B cell (primary cell): ENCODE data around the gene TMEM256.

Experiments
- CTCF ChIP-seq: fragments of 200-600 bp; IDR thresholded peaks from one replicate; pipeline ENCODE4 v1.8.0; 2022; ENCODE audit warnings: antibody characterized with exemption, mild to moderate bottlenecking
- EZH2 ChIP-seq: IDR thresholded peaks from 2 replicates; pipeline ENCODE4 v1.6.1; 2012; ENCODE audit warnings: borderline replicate concordance, low read depth, mild to moderate bottlenecking, moderate library complexity, low read length; ENCODE audit not compliant: insufficient read depth, poor library complexity, severe bottlenecking

GRCh38 chr17:7423679-7424078 lies 19.8 kb upstream of the TMEM256 start:
- TF ChIP-seq EZH2: no peak
- TF ChIP-seq CTCF: no peak
